Activated CD8-positive, alpha-beta T cell treated with anti-CD3 and anti-CD28 coated beads for 36 hours (primary cell): ENCODE measurements around the gene DDX23. TPM values are rescaled to one million over a fixed set of nuclear protein-coding genes. Genes with fewer than 3 reads are reported as not detected.

Experiments used
- ATAC-seq: fragments of 200-7000 bp; cut with Tn5 transposase; one replicate; pipeline ENCODE4 v1.10.0; 2021; ENCODE audit warnings: mild to moderate bottlenecking, moderate library complexity
- CTCF ChIA-PET: fragments of 350-600 bp; sonication (Branson Sonifier 250); formaldehyde crosslinking; loops from one replicate; lab custom pipeline; 2021; ENCODE audit warnings: antibody characterized with exemption; lab: Charles Lee
- POLR2A ChIA-PET: fragments of 350-600 bp; sonication (Branson Sonifier 250); formaldehyde crosslinking; loops from one replicate; lab custom pipeline; 2021; ENCODE audit warnings: antibody characterized with exemption; lab: Charles Lee
- DNase-seq: peaks from one replicate; pipeline ENCODE4 v3.0.0-alpha.2; 2020
- H3K27ac Mint-ChIP-seq: one replicate; pipeline ENCODE4 v1.8.0; 2021; ENCODE audit warnings: mild to moderate bottlenecking, mixed read lengths
- H3K27me3 Mint-ChIP-seq: one replicate; pipeline ENCODE4 v1.8.0; 2021; ENCODE audit warnings: mixed read lengths
- H3K36me3 Mint-ChIP-seq: one replicate; pipeline ENCODE4 v1.8.0; 2021; ENCODE audit warnings: low read depth, mixed read lengths
- H3K4me1 Mint-ChIP-seq: one replicate; pipeline ENCODE4 v1.8.0; 2021; ENCODE audit warnings: low read depth, mixed read lengths
- H3K4me3 Mint-ChIP-seq: one replicate; pipeline ENCODE4 v1.8.0; 2021; ENCODE audit warnings: mild to moderate bottlenecking, moderate library complexity, mixed read lengths
- H3K9me3 Mint-ChIP-seq: one replicate; pipeline ENCODE4 v1.8.0; 2021; ENCODE audit warnings: mixed read lengths
- CTCF ChIP-seq: fragments of 200-600 bp; IDR thresholded peaks from one replicate; pipeline ENCODE4 v1.8.0; 2022; ENCODE audit warnings: antibody characterized with exemption, mild to moderate bottlenecking
- intact Hi-C: fragments of 100-400 bp; cut with micrococcal nuclease; formaldehyde crosslinking; loops from one replicate; pipeline ENCODE4 v1.10.0; 2022
- total RNA-seq, 2 experiments: library from RNA; stranded (reverse); gene quantifications; one replicate each; pipeline ENCODE4 v1.2.3, GENCODE V29; 2021

The DDX23 gene
- 10 to 100 TPM; 84.5 to 95.6 TPM for total RNA-seq

GRCh38 chr12:48851883-48852733, at the start of gene DDX23:
Gene DDX23 (minus strand): TSS chr12:48852163. CDS start chr12:48845782, 6,381 bp downstream.
- no peaks in the 10 kb centered on the region for H3K27me3 Mint-ChIP-seq
- TF ChIP-seq CTCF = no peak
- DNase-seq (peak; percentile 96), ATAC-seq (peak; percentile 96)
- peaks cover 27% of the 10 kb centered on the region for H3K4me1 Mint-ChIP-seq
- intact Hi-C loops = loop anchor here (2.0 to 5.0 kb wide), 2 partner anchors 85 to 125 kb away; partner anchors contain the start of gene WNT1
- CTCF ChIA-PET = interaction anchor here (0.6 to 12.8 kb wide), 42 partner anchors 12 to 482 kb away, joined by 3 to 294 read pairs (median 7); partner anchors contain the start of genes ARF3, CACNB3, FKBP11 and RND1
- peak within 1 kb of the TSS; percentile 97 for H3K4me3 Mint-ChIP-seq
- H3K36me3 Mint-ChIP-seq = peaks cover 24% of the 10 kb centered on the region
- H3K27ac Mint-ChIP-seq = peak within 1 kb of the TSS; percentile 96
- POLR2A ChIA-PET = interaction anchor here (0.6 to 5.8 kb wide), 26 partner anchors 13 to 1113 kb away, joined by 3 to 56 read pairs (median 4); partner anchors contain the start of genes ARF3, CCNT1, FKBP11 and RND1
- H3K9me3 Mint-ChIP-seq = no peaks in the 10 kb centered on the region

DNA sequence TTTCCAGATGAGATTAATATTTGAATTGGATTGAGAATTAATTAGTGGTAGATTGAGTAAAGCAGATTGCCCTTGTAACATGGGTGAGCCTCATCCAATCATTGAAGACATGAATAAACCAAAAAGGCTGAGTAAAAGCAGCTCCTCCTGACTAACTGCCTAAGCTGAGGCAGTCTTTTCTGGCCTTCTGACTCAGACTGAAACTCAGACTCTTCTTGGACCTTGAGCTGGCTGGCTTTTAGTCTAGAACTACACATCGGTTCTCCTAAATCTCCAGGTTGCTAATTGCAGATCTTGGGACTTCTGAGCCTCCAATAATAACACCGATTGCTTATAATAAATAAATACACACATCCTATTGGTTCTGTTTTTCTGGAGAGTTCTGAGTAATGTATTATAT, 49.3 kb upstream of the DDX23 start:
- no peak overlapping the region for H3K27ac Mint-ChIP-seq
- H3K4me1 Mint-ChIP-seq = peaks cover 7% of the 10 kb centered on the region
- no peaks in the 10 kb centered on the region for H3K27me3 Mint-ChIP-seq
- peak; percentile 65 for ATAC-seq
- DNase-seq = no peak
- no peak overlapping the region for H3K4me3 Mint-ChIP-seq
- ChIA-PET POLR2A (no interaction called here), CTCF (interaction anchor here (0.7 to 8.9 kb wide), 8 partner anchors 11 to 87 kb away, joined by 3 to 81 read pairs (median 5); partner anchors contain the start of genes DDX23 and FKBP11)
- no peaks in the 10 kb centered on the region for H3K9me3 Mint-ChIP-seq
- intact Hi-C loops = no loop called here
- no peak for TF ChIP-seq CTCF
- H3K36me3 Mint-ChIP-seq = no peaks in the 10 kb centered on the region

DNA sequence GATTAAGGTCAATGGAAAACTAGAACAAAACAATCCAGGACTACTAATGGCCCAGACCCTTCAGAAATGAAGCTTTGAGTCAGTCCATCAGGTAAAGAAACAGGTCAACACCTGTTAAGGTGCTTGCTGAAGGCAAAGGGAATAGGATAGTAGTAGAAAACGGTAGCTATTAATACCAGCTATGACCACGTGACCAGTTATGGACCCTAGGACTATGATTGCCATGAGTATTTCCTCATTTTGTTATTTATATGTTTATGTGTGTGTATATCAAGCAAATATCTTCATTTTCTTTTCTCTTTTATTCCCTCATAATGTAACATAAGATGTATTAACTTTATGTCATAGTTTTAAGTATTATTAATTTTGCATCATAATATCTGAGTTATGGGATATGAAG, 47.7 kb upstream of the DDX23 start:
- CTCF ChIA-PET = interaction anchor here (1.0 to 8.9 kb wide), 5 partner anchors 9 to 88 kb away, joined by 3 to 81 read pairs (median 5); partner anchors contain the start of gene DDX23
- Mint-ChIP-seq H3K36me3 (no peaks in the 10 kb centered on the region), H3K4me1 (peaks cover 7% of the 10 kb centered on the region), H3K27me3 (no peaks in the 10 kb centered on the region), H3K27ac (no peak overlapping the region), H3K9me3 (no peaks in the 10 kb centered on the region), H3K4me3 (no peak overlapping the region)
- no peak for TF ChIP-seq CTCF
- POLR2A ChIA-PET = interaction anchor here (0.7 to 1.1 kb wide), 4 partner anchors 9 to 34 kb away, joined by 3 read pairs; no protein-coding TSS in a partner anchor
- DNase-seq (no peak), ATAC-seq (no peak)
- intact Hi-C loops = no loop called here

DNA sequence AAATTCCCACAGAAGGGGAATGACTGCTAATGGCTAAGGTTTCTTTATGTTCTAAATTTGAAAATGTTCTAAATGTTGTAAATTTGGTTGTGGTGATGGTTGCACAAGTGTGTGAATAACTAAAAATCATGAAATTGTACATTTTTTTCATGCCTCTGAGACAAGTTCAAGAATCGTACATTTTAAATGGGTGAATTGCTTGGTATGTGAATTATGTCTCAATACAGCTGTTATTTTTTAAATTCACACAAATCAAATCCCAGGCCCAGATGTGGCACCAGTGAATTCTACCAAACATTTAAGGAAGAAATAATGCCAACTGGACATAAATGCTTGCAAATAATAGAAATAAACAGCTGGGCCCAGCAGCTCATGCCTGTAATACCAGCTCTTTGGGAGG, 42.3 kb upstream of the DDX23 start:
- CTCF ChIA-PET = interaction anchor here (1.1 to 2.4 kb wide), 4 partner anchors 9 to 80 kb away, joined by 3 to 14 read pairs (median 6); no protein-coding TSS in a partner anchor
- Mint-ChIP-seq H3K27me3 (peaks cover 7% of the 10 kb centered on the region), H3K36me3 (no peaks in the 10 kb centered on the region), H3K9me3 (no peaks in the 10 kb centered on the region), H3K4me3 (no peak overlapping the region), H3K4me1 (no peaks in the 10 kb centered on the region), H3K27ac (no peak overlapping the region)
- no peak for TF ChIP-seq CTCF
- DNase-seq = no peak
- POLR2A ChIA-PET = interaction anchor here (0.8 kb wide), 1 partner anchor 43 kb away, joined by 4 read pairs; no protein-coding TSS in a partner anchor
- intact Hi-C loops = no loop called here
- no peak for ATAC-seq
